Right atrium auricular region (tissue), 2 donors: ENCODE results near the gene NTRK1. TPM values are rescaled to one million over a fixed set of nuclear protein-coding genes. Genes with fewer than 3 reads are reported as not detected.

ENCODE experiments used
- DNase-seq: peaks from one replicate; pipeline ENCODE4 v3.0.0-alpha.2; 2019; ENCODE audit warnings: low spot score
- H3K27ac ChIP-seq, 2 donors: fragments of 200-600 bp; sonication (generic); 1 replicate in 1 of 2; 2 replicates in 1 of 2; pipeline ENCODE4 v1.5.1; 2016 to 2019
- H3K27me3 ChIP-seq, 2 donors: fragments of 200-600 bp; sonication (generic); one replicate each; pipeline versions ENCODE4 v1.5.1 to v1.6.0; 2017 to 2019
- H3K36me3 ChIP-seq: fragments of 200-600 bp; sonication (generic); one replicate; pipeline ENCODE4 v1.5.1; 2016
- H3K4me1 ChIP-seq, 2 donors: fragments of 200-600 bp; sonication (generic); one replicate each; pipeline versions ENCODE4 v1.5.1 to v1.6.0; 2017 to 2019
- H3K4me3 ChIP-seq, 2 donors: fragments of 200-600 bp; sonication (generic); 1 replicate in 1 of 2; 2 replicates in 1 of 2; pipeline ENCODE4 v1.5.1; 2017 to 2019; ENCODE audit warnings: mild to moderate bottlenecking in 1 of 2, moderate library complexity in 1 of 2
- H3K9me3 ChIP-seq, 2 donors: fragments of 200-600 bp; sonication (generic); one replicate each; pipeline ENCODE4 v1.5.1; 2019
- CTCF ChIP-seq, 2 donors: fragments of 200-600 bp; sonication (generic); IDR thresholded peaks; one replicate each; pipeline ENCODE4 v1.5.1; 2019; ENCODE audit warnings: antibody characterized with exemption in 2 of 2
- total RNA-seq, 2 donors: library from RNA; depleted of rRNA; stranded (reverse); fragments of >200 nt; gene quantifications; one replicate each; pipeline ENCODE4 v1.1.0, GENCODE V29; 2016

Gene NTRK1
- total RNA-seq, 2 donors from 2014 or later = 0.43 to 1.7 TPM

- no peak overlapping the region for H3K4me3 ChIP-seq
- H3K36me3 ChIP-seq = no peaks in the 10 kb centered on the region
- peaks cover 0 to 26% of the 10 kb centered on the region in 2 donors for H3K4me1 ChIP-seq
- TF ChIP-seq CTCF (IDR thresholded peaks at IDR 0.05) = no peak
- no peaks in the 10 kb centered on the region for H3K27me3 ChIP-seq
- DNase-seq = no peak
- no peak overlapping the region for H3K27ac ChIP-seq
- no peaks in the 10 kb centered on the region for H3K9me3 ChIP-seq
Measured at GRCh38 chr1:156853761-156854160, 6.9 kb upstream of the NTRK1 start.

- H3K27ac ChIP-seq = no peak overlapping the region
- H3K4me1 ChIP-seq = peaks cover 0 to 32% of the 10 kb centered on the region in 2 donors
- H3K27me3 ChIP-seq = no peaks in the 10 kb centered on the region
- no peaks in the 10 kb centered on the region for H3K36me3 ChIP-seq
- H3K9me3 ChIP-seq = no peaks in the 10 kb centered on the region
- no peak for TF ChIP-seq CTCF (IDR thresholded peaks at IDR 0.05)
- H3K4me3 ChIP-seq = no peak overlapping the region
- DNase-seq = no peak
Measured at GRCh38 chr1:156854634-156855033, 6.0 kb upstream of the NTRK1 start.

GRCh38 chr1:156856282-156856785 is 4.3 kb upstream of the NTRK1 start:
- no peak for TF ChIP-seq CTCF (IDR thresholded peaks at IDR 0.05)
- Histone ChIP-seq H3K4me1 (peaks cover 0 to 48% of the 10 kb centered on the region in 2 donors), H3K27me3 (peaks cover 4 to 11% of the 10 kb centered on the region in 2 donors), H3K4me3 (no peak overlapping the region), H3K36me3 (no peaks in the 10 kb centered on the region), H3K27ac (no peak overlapping the region), H3K9me3 (no peaks in the 10 kb centered on the region)
- no peak for DNase-seq

- H3K27ac ChIP-seq = no peak overlapping the region
- TF ChIP-seq CTCF (IDR thresholded peaks at IDR 0.05) = no peak
- DNase-seq = no peak
- no peaks in the 10 kb centered on the region for H3K9me3 ChIP-seq
- peaks cover 6 to 15% of the 10 kb centered on the region in 2 donors for H3K27me3 ChIP-seq
- H3K4me1 ChIP-seq = peaks cover 0 to 39% of the 10 kb centered on the region in 2 donors
- no peak overlapping the region for H3K4me3 ChIP-seq
- no peaks in the 10 kb centered on the region for H3K36me3 ChIP-seq
Measured at GRCh38 chr1:156857532-156857931, 3.1 kb upstream of the NTRK1 start.

GRCh38 chr1:156858555-156858956 is 2.1 kb upstream of the NTRK1 start:
- no peak for DNase-seq
- no peak overlapping the region for H3K27ac ChIP-seq
- H3K9me3 ChIP-seq = no peaks in the 10 kb centered on the region
- peaks cover 6 to 15% of the 10 kb centered on the region in 2 donors for H3K27me3 ChIP-seq
- no peak for TF ChIP-seq CTCF (IDR thresholded peaks at IDR 0.05)
- peak overlapping the region; percentile 23 to 44 for H3K4me3 ChIP-seq
- H3K36me3 ChIP-seq = no peaks in the 10 kb centered on the region
- H3K4me1 ChIP-seq = peaks cover 0 to 33% of the 10 kb centered on the region in 2 donors

GRCh38 chr1:156858959-156859522 is 1.6 kb upstream of the NTRK1 start, which contains the start of gene INSRR:
Gene INSRR (minus strand): TSS chr1:156859117. CDS start chr1:156858621, 496 bp downstream.
- no peaks in the 10 kb centered on the region for H3K36me3 ChIP-seq
- H3K9me3 ChIP-seq = no peaks in the 10 kb centered on the region
- H3K4me3 ChIP-seq = peak within 1 kb of the TSS; percentile 23 to 44
- DNase-seq = no peak
- H3K27me3 ChIP-seq = peaks cover 6 to 15% of the 10 kb centered on the region in 2 donors
- TF ChIP-seq CTCF (IDR thresholded peaks at IDR 0.05) = no peak
- peaks cover 0 to 33% of the 10 kb centered on the region in 2 donors for H3K4me1 ChIP-seq
- no peak within 1 kb of the TSS for H3K27ac ChIP-seq
